ENCODE data around the gene SCAF1. TPM values are rescaled to one million over a fixed set of nuclear protein-coding genes. Genes with fewer than 3 reads are reported as not detected.
A peak's percentile ranks its signal among the peaks of the same experiment; 100 is the strongest.

SCAF1 gene
- total RNA-seq (2022), result 83.4 and 89.5 TPM in 2 replicates
- Bru-seq, nascent RNA, result percentile 75 among the genes with signal in this experiment
- BruChase-seq, experiment 1, labeled RNA remaining after a 2-hour chase, result percentile 76 among the genes with signal in this experiment
- percentile 80 among the genes with signal in this experiment for BruChase-seq, experiment 2, labeled RNA remaining after a 6-hour chase
- long read RNA-seq, partial matches to known transcripts, result 26 of 27 reads
- long read RNA-seq, other reads (novel, unspliced or antisense), result 1 of 27 reads

GRCh38 chr19:49641688-49642491 lies at the start of gene SCAF1:
Gene SCAF1, plus strand, starts transcription at chr19:49642209. Its CDS starts 2,818 bp downstream, at chr19:49645027.
- H3K9me3 Mint-ChIP-seq (ENCODE audit: unreplicated experiment), result no peaks in the 10 kb centered on the region
- POLR2A ChIA-PET, result interaction anchor here (0.6 to 1.5 kb wide), 15 partner anchors 10 to 236 kb away, joined by 3 to 18 read pairs (median 5); partner anchors contain the start of genes AKT1S1, ALDH16A1, NOSIP and PRMT1
- intact Hi-C loops (cut with micrococcal nuclease; ENCODE audit: unreplicated experiment), result loop anchor here (1.0 to 2.0 kb wide), 2 partner anchors 125 to 146 kb away; partner anchors contain the start of genes AP2A1 and RPS11
- Histone ChIP-seq H3K27me3 (replicated peaks; ENCODE audit: control insufficient read depth, insufficient read depth, low read length) (no peaks in the 10 kb centered on the region), H3K4me1 (peaks cover 7% of the 10 kb centered on the region), H3K4me3 (ENCODE audit: low read depth, low read length) (peak within 1 kb of the TSS; percentile 98), H3K9me3 (no peaks in the 10 kb centered on the region), H3K36me3 (ENCODE audit: control insufficient read depth, insufficient read depth, low read length) (peaks cover 3% of the 10 kb centered on the region)
- peak within 1 kb of the TSS; percentile 100 for H3K27ac Mint-ChIP-seq (ENCODE audit: unreplicated experiment)
- CTCF ChIA-PET, result interaction anchor here (0.6 to 1.4 kb wide), 4 partner anchors 34 to 147 kb away, joined by 3 to 7 read pairs (median 6); no protein-coding TSS in a partner anchor
- no TSS peak for BruUV-seq (replicated peaks)
- H3K36me3 Mint-ChIP-seq (ENCODE audit: insufficient read depth, unreplicated experiment), result peaks cover 72% of the 10 kb centered on the region
- no peaks in the 10 kb centered on the region for H3K27me3 Mint-ChIP-seq (ENCODE audit: insufficient read depth, unreplicated experiment)
- H3K4me1 Mint-ChIP-seq (ENCODE audit: low read depth, unreplicated experiment), result peaks cover 43% of the 10 kb centered on the region
- H3K4me3 Mint-ChIP-seq (ENCODE audit: unreplicated experiment), result peak within 1 kb of the TSS; percentile 91
- peak; percentile 99 to 100 for DNase-seq
- TF ChIP-seq CTCF (IDR thresholded peaks at IDR 0.05; ENCODE audit: insufficient read depth in 1 of 2, low read depth in 1 of 2, low read length in 1 of 2, severe bottlenecking in 1 of 2, unreplicated experiment in 1 of 2), result no peak

- ChIA-PET POLR2A (interaction anchor here (1.2 kb wide), 1 partner anchor 48 kb away, joined by 6 read pairs; the partner anchor contains the start of gene RRAS), CTCF (no interaction called here)
- peaks cover 1% of the 10 kb centered on the region for H3K36me3 ChIP-seq (ENCODE audit: control insufficient read depth, insufficient read depth, low read length)
- DNase-seq, result no peak
- Mint-ChIP-seq H3K9me3 (ENCODE audit: unreplicated experiment) (no peaks in the 10 kb centered on the region), H3K27ac (ENCODE audit: unreplicated experiment) (peak overlapping the region; percentile 82), H3K36me3 (ENCODE audit: insufficient read depth, unreplicated experiment) (peaks cover 41% of the 10 kb centered on the region), H3K4me1 (ENCODE audit: low read depth, unreplicated experiment) (peaks cover 29% of the 10 kb centered on the region), H3K27me3 (ENCODE audit: insufficient read depth, unreplicated experiment) (no peaks in the 10 kb centered on the region), H3K4me3 (ENCODE audit: unreplicated experiment) (peak overlapping the region; percentile 74)
- H3K27me3 ChIP-seq (replicated peaks; ENCODE audit: control insufficient read depth, insufficient read depth, low read length), result no peaks in the 10 kb centered on the region
- no peak for TF ChIP-seq CTCF (IDR thresholded peaks at IDR 0.05; ENCODE audit: insufficient read depth in 1 of 2, low read depth in 1 of 2, low read length in 1 of 2, severe bottlenecking in 1 of 2, unreplicated experiment in 1 of 2)
- no TSS peak for BruUV-seq (replicated peaks)
- H3K9me3 ChIP-seq, result no peaks in the 10 kb centered on the region
- H3K4me1 ChIP-seq, result peaks cover 10% of the 10 kb centered on the region
- intact Hi-C loops (cut with micrococcal nuclease; ENCODE audit: unreplicated experiment), result loop anchor here (1.0 kb wide), 1 partner anchor 84 kb away; no protein-coding TSS in a partner anchor
- H3K4me3 ChIP-seq (ENCODE audit: low read depth, low read length), result peak overlapping the region; percentile 99
These were observed 49.4 kb upstream of the SCAF1 start for GRCh38 chr19:49592486-49593232.

Data from Caco-2 (cell line).